ENCODE results near the gene CYP27C1.
A peak's percentile ranks its signal among the peaks of the same experiment; 100 is the strongest.
"Not testable (repeated sequence)": the region's sequence is repeated elsewhere in the genome, so short reads cannot be mapped to it uniquely, and the experiment has no call there.

Gene CYP27C1

DNA sequence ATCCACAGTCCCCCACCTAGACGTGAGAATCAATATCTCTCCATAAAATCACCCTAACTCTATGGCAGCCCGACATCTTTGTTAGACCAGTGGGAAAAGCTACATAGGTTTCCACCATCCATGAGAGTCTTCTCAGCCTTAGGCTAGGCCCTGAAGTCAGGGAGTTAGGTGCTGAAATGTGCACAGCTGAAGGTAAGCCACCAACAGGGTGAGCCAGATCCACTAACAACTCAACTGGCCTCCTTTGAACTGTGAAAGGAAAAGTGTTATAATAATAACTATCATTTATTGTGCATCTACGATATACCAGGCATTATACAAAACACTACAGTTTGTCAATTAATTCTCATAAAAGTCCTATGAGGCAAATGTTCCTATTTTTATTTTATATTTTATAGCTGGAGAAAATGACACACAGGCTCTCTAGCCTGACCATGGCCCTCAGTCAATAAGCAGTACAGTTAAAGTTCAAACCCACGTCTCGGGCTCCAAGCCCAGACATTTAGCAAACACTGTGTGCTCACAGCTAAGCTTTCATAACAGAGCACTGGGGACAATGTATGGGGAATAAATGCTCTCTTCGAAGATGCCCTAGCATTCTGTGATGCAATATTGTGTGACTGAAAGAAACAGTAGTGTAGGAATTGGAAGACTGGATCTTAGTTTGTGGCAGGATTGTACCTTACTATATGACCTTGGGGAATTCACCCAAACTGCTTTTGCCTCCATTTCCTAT lies 11.2 kb upstream of the CYP27C1 start:
- WGBS (ENCODE audit: insufficient coverage), result 100% methylated on average over 5 of the region's 6 CpGs
- H3K4me3 ChIP-seq (ENCODE audit: control insufficient read depth in 1 of 7, extremely low read depth in 1 of 7, insufficient read depth in 4 of 7, low read depth in 2 of 7, low read length in 6 of 7), result no peak overlapping the region
- H3K27me3 ChIP-seq (replicated peaks in 2 of 5; ENCODE audit: control insufficient read depth in 4 of 5, insufficient read depth in 5 of 5, low read length in 4 of 5), result peaks cover 0 to 10% (median 3%) of the 10 kb centered on the region in 5 experiments
- no peak for DNase-seq
- CTCF ChIA-PET, result no interaction called here
- H3K4me1 ChIP-seq (ENCODE audit: control extremely low read depth in 1 of 4, control insufficient read depth in 4 of 4, insufficient read depth in 4 of 4, low read length in 3 of 4), result peaks cover 0 to 2% (median under 1%) of the 10 kb centered on the region in 4 experiments
- peaks cover 0 to 6% (median 2%) of the 10 kb centered on the region in 5 experiments for H3K9me3 ChIP-seq (ENCODE audit: control extremely low read depth in 1 of 5, control insufficient read depth in 4 of 5, insufficient read depth in 2 of 5, low read depth in 1 of 5, low read length in 4 of 5)
- no peaks in the 10 kb centered on the region for H3K36me3 ChIP-seq (ENCODE audit: control insufficient read depth in 4 of 4, insufficient read depth in 4 of 4, low read length in 3 of 4)
- POLR2A ChIA-PET, result no interaction called here
- H3K27ac ChIP-seq (ENCODE audit: insufficient read depth in 1 of 2, low read depth in 1 of 2, low read length in 2 of 2, poor library complexity in 1 of 2, severe bottlenecking in 2 of 2), result no peak overlapping the region

DNA sequence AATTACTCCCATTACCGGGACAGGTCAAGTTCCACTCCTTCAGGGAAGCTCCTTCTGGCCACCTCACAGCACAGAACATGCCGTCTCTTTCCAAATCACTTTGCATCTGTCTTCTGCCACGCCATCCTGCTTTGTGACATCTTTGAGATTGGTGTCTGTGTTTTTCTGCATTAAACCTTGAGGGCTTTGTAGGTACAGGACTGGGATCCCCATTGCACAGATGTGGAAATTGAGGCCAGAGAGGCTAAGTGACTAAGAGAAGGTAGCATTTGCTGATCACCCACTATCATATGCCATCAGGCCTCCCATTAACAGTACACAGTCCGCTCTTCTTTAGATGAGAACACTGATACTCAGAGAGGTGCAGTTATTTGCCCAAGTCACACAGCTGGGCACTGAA lies 9.5 kb upstream of the CYP27C1 start:
- ChIA-PET CTCF (no interaction called here), POLR2A (no interaction called here)
- Histone ChIP-seq H3K4me3 (ENCODE audit: control insufficient read depth in 1 of 7, extremely low read depth in 1 of 7, insufficient read depth in 4 of 7, low read depth in 2 of 7, low read length in 6 of 7) (no peak overlapping the region), H3K27me3 (replicated peaks in 2 of 5; ENCODE audit: control insufficient read depth in 4 of 5, insufficient read depth in 5 of 5, low read length in 4 of 5) (peaks cover 0 to 27% (median 12%) of the 10 kb centered on the region in 5 experiments), H3K9me3 (ENCODE audit: control extremely low read depth in 1 of 5, control insufficient read depth in 4 of 5, insufficient read depth in 2 of 5, low read depth in 1 of 5, low read length in 4 of 5) (peaks cover 0 to 6% (median 2%) of the 10 kb centered on the region in 5 experiments), H3K27ac (ENCODE audit: insufficient read depth in 1 of 2, low read depth in 1 of 2, low read length in 2 of 2, poor library complexity in 1 of 2, severe bottlenecking in 2 of 2) (no peak overlapping the region), H3K4me1 (ENCODE audit: control extremely low read depth in 1 of 4, control insufficient read depth in 4 of 4, insufficient read depth in 4 of 4, low read length in 3 of 4) (peaks cover 0 to 2% (median under 1%) of the 10 kb centered on the region in 4 experiments), H3K36me3 (ENCODE audit: control insufficient read depth in 4 of 4, insufficient read depth in 4 of 4, low read length in 3 of 4) (no peaks in the 10 kb centered on the region)
- WGBS (ENCODE audit: insufficient coverage), result 92% methylated on average over 4 of the region's 4 CpGs
- DNase-seq, result no peak

GRCh38 chr2:127228102-127228501 lies 8.0 kb upstream of the CYP27C1 start:
- Histone ChIP-seq H3K36me3 (ENCODE audit: control insufficient read depth in 4 of 4, insufficient read depth in 4 of 4, low read length in 3 of 4) (no peaks in the 10 kb centered on the region), H3K4me3 (ENCODE audit: control insufficient read depth in 1 of 7, extremely low read depth in 1 of 7, insufficient read depth in 4 of 7, low read depth in 2 of 7, low read length in 6 of 7) (no peak overlapping the region), H3K27me3 (replicated peaks in 2 of 5; ENCODE audit: control insufficient read depth in 4 of 5, insufficient read depth in 5 of 5, low read length in 4 of 5) (peaks cover 0 to 33% (median 12%) of the 10 kb centered on the region in 5 experiments), H3K27ac (ENCODE audit: insufficient read depth in 1 of 2, low read depth in 1 of 2, low read length in 2 of 2, poor library complexity in 1 of 2, severe bottlenecking in 2 of 2) (no peak overlapping the region), H3K4me1 (ENCODE audit: control extremely low read depth in 1 of 4, control insufficient read depth in 4 of 4, insufficient read depth in 4 of 4, low read length in 3 of 4) (peaks cover 0 to 2% (median under 1%) of the 10 kb centered on the region in 4 experiments), H3K9me3 (ENCODE audit: control extremely low read depth in 1 of 5, control insufficient read depth in 4 of 5, insufficient read depth in 2 of 5, low read depth in 1 of 5, low read length in 4 of 5) (peaks cover 0 to 6% (median 2%) of the 10 kb centered on the region in 5 experiments)
- no peak for DNase-seq
- CTCF ChIA-PET, result no interaction called here
- POLR2A ChIA-PET, result no interaction called here
- WGBS (ENCODE audit: insufficient coverage), result 100% methylated on average over 3 of the region's 5 CpGs

DNA sequence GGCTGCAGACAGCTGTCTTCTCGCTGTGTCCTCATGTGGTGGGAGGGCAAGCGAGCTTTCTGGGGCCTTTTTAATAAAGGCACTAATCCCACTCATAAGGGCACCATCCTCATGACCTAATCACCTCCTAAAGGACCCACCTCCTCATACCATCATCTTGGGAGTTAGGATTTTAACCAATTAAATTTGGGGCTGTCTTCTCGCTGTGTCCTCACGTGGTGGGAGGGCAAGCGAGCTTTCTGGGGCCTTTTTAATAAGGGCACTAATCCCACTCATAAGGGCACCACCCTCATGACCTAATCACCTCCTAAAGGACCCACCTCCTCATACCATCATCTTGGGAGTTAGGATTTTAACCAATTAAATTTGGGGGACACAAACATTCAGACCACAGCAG lies 7.2 kb upstream of the CYP27C1 start:
- DNase-seq; H3K4me3 ChIP-seq (ENCODE audit: control insufficient read depth in 1 of 7, extremely low read depth in 1 of 7, insufficient read depth in 4 of 7, low read depth in 2 of 7, low read length in 6 of 7); H3K4me1 ChIP-seq (ENCODE audit: control extremely low read depth in 1 of 4, control insufficient read depth in 4 of 4, insufficient read depth in 4 of 4, low read length in 3 of 4); H3K36me3 ChIP-seq (ENCODE audit: control insufficient read depth in 4 of 4, insufficient read depth in 4 of 4, low read length in 3 of 4); H3K9me3 ChIP-seq (ENCODE audit: control extremely low read depth in 1 of 5, control insufficient read depth in 4 of 5, insufficient read depth in 2 of 5, low read depth in 1 of 5, low read length in 4 of 5); CTCF ChIA-PET; H3K27ac ChIP-seq (ENCODE audit: insufficient read depth in 1 of 2, low read depth in 1 of 2, low read length in 2 of 2, poor library complexity in 1 of 2, severe bottlenecking in 2 of 2); POLR2A ChIA-PET: not testable (repeated sequence)
- WGBS (ENCODE audit: insufficient coverage), result 100% methylated on average over 1 of the region's 5 CpGs
- H3K27me3 ChIP-seq (replicated peaks in 2 of 5; ENCODE audit: control insufficient read depth in 4 of 5, insufficient read depth in 5 of 5, low read length in 4 of 5), result peaks cover 0 to 39% (median 12%) of the 10 kb centered on the region in 5 experiments

DNA sequence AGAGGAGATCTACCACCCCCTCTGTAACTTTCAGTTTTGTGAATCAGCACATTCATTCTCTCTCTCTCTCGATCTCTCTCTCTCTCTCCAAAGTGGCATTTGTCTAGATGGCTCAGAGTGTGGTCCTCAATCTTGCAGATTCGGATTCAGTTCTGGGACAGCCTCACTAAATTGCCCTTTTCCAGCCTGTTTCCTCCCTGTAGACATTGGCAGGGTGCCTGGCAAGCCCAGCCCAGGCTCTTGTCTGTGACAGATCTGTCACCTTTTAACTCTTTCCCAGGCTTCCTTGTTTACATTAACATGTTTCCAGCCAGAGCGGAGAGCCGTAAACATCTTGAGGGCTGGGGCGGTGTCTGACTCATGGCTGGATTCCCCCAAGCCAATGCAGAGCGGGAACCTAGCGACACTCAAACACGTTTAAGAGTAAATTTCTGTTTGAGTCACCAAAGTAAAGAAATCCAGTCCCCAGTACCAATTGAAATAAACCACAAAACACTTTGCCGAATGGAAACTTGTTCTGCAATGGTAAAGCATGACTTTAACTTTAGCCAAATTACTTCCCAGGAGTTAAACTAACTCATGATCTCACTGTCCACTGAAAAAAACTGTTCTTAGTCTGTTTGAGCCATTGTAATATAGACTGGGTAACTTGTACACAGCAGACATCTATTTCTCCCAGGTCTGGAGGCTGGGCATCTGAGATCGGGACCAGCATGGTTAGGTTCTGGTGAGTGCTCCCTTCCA lies 6.6 kb upstream of the CYP27C1 start:
- Histone ChIP-seq H3K9me3 (ENCODE audit: control extremely low read depth in 1 of 5, control insufficient read depth in 4 of 5, insufficient read depth in 2 of 5, low read depth in 1 of 5, low read length in 4 of 5) (peaks cover 0 to 6% (median 2%) of the 10 kb centered on the region in 5 experiments), H3K27me3 (replicated peaks in 2 of 5; ENCODE audit: control insufficient read depth in 4 of 5, insufficient read depth in 5 of 5, low read length in 4 of 5) (peaks cover 0 to 43% (median 15%) of the 10 kb centered on the region in 5 experiments), H3K4me3 (ENCODE audit: control insufficient read depth in 1 of 7, extremely low read depth in 1 of 7, insufficient read depth in 4 of 7, low read depth in 2 of 7, low read length in 6 of 7) (no peak overlapping the region), H3K4me1 (ENCODE audit: control extremely low read depth in 1 of 4, control insufficient read depth in 4 of 4, insufficient read depth in 4 of 4, low read length in 3 of 4) (peaks cover 0 to 2% (median under 1%) of the 10 kb centered on the region in 4 experiments), H3K27ac (ENCODE audit: insufficient read depth in 1 of 2, low read depth in 1 of 2, low read length in 2 of 2, poor library complexity in 1 of 2, severe bottlenecking in 2 of 2) (no peak overlapping the region), H3K36me3 (ENCODE audit: control insufficient read depth in 4 of 4, insufficient read depth in 4 of 4, low read length in 3 of 4) (no peaks in the 10 kb centered on the region)
- ChIA-PET CTCF (no interaction called here), POLR2A (no interaction called here)
- peak; percentile 17 to 73 (median 68) for DNase-seq
- 58% methylated on average over 5 of the region's 10 CpGs for WGBS (ENCODE audit: insufficient coverage)

- DNase-seq, result no peak
- Histone ChIP-seq H3K9me3 (ENCODE audit: control extremely low read depth in 1 of 5, control insufficient read depth in 4 of 5, insufficient read depth in 2 of 5, low read depth in 1 of 5, low read length in 4 of 5) (peaks cover 0 to 6% (median 2%) of the 10 kb centered on the region in 5 experiments), H3K4me1 (ENCODE audit: control extremely low read depth in 1 of 4, control insufficient read depth in 4 of 4, insufficient read depth in 4 of 4, low read length in 3 of 4) (peaks cover 0 to 2% (median 1%) of the 10 kb centered on the region in 4 experiments), H3K4me3 (ENCODE audit: control insufficient read depth in 1 of 7, extremely low read depth in 1 of 7, insufficient read depth in 4 of 7, low read depth in 2 of 7, low read length in 6 of 7) (no peak overlapping the region), H3K36me3 (ENCODE audit: control insufficient read depth in 4 of 4, insufficient read depth in 4 of 4, low read length in 3 of 4) (no peaks in the 10 kb centered on the region), H3K27ac (ENCODE audit: insufficient read depth in 1 of 2, low read depth in 1 of 2, low read length in 2 of 2, poor library complexity in 1 of 2, severe bottlenecking in 2 of 2) (no peak overlapping the region), H3K27me3 (replicated peaks in 2 of 5; ENCODE audit: control insufficient read depth in 4 of 5, insufficient read depth in 5 of 5, low read length in 4 of 5) (peaks cover 0 to 48% (median 15%) of the 10 kb centered on the region in 5 experiments)
- CTCF ChIA-PET, result no interaction called here
- WGBS (ENCODE audit: insufficient coverage), result 75% methylated on average over 6 of the region's 9 CpGs
- POLR2A ChIA-PET, result no interaction called here
Observed at GRCh38 chr2:127226132-127226519, 6.0 kb upstream of the CYP27C1 start.
